DND-41 (cell line): ENCODE results near the gene ATP2A3.

Experiments
- ATAC-seq: fragments of 200-7000 bp; cut with Tn5 transposase; 3 replicates; pipeline ENCODE4 v1.9.1; 2021; ENCODE audit warnings: low read depth; ENCODE audit not compliant: insufficient read depth
- DNase-seq: peaks from one replicate; pipeline ENCODE4 v3.0.0-alpha.2; 2020
- H2AFZ ChIP-seq: 2 replicates; pipeline ENCODE4 v1.6.0; 2012; ENCODE audit warnings: low read depth, low read length
- H3K27ac ChIP-seq: 2 replicates; pipeline ENCODE4 v1.5.1; 2012; ENCODE audit warnings: low read length, inconsistent platforms
- H3K27me3 ChIP-seq: fragments of 200-600 bp; sonication (generic); 2 replicates; pipeline ENCODE4 v1.6.0; 2012; ENCODE audit warnings: low read length, mild to moderate bottlenecking, inconsistent platforms; ENCODE audit not compliant: insufficient read depth, poor library complexity
- H3K36me3 ChIP-seq: 2 replicates; pipeline ENCODE4 v1.5.1; 2012; ENCODE audit warnings: low read length, inconsistent platforms; ENCODE audit not compliant: insufficient read depth
- H3K4me1 ChIP-seq: 2 replicates; pipeline ENCODE4 v1.5.1; 2012; ENCODE audit warnings: mild to moderate bottlenecking, low read length; ENCODE audit not compliant: insufficient read depth
- H3K4me2 ChIP-seq: 2 replicates; pipeline ENCODE4 v1.6.0; 2012; ENCODE audit warnings: mild to moderate bottlenecking, moderate library complexity, low read length, inconsistent platforms; ENCODE audit not compliant: insufficient read depth
- H3K4me3 ChIP-seq, 2 experiments: fragments of 200-600 bp in 1 of 2; shearing (Covaris generic) in 1 of 2; 2 replicates each; pipeline ENCODE4 v1.5.1; 2012 to 2016; ENCODE audit warnings: inconsistent platforms in 2 of 2, low read length in 2 of 2, mild to moderate bottlenecking in 2 of 2, low read depth in 1 of 2, moderate library complexity in 1 of 2
- H3K79me2 ChIP-seq: 2 replicates; pipeline ENCODE4 v1.6.0; 2012; ENCODE audit warnings: low read length, inconsistent platforms; ENCODE audit not compliant: insufficient read depth
- H3K9ac ChIP-seq: 2 replicates; pipeline ENCODE4 v1.6.0; 2012; ENCODE audit warnings: low read depth, mild to moderate bottlenecking, inconsistent platforms, low read length, moderate library complexity
- H3K9me3 ChIP-seq: 2 replicates; pipeline ENCODE4 v1.5.1; 2012; ENCODE audit warnings: low read length, moderate library complexity, mild to moderate bottlenecking, inconsistent platforms; ENCODE audit not compliant: insufficient read depth, severe bottlenecking
- H4K20me1 ChIP-seq: 2 replicates; pipeline ENCODE4 v1.6.0; 2012; ENCODE audit warnings: low read length; ENCODE audit not compliant: insufficient read depth
- EZH2 ChIP-seq: IDR thresholded peaks from 3 replicates; pipeline ENCODE4 v1.6.1; 2012; ENCODE audit warnings: borderline replicate concordance, low read depth, mild to moderate bottlenecking, moderate library complexity, low read length, inconsistent platforms; ENCODE audit not compliant: severe bottlenecking
- TF ChIP-seq, protein P1 (sequence below): IDR thresholded peaks from 2 replicates; pipeline ENCODE4 v1.5.1; 2012; ENCODE audit warnings: borderline replicate concordance, low read length, moderate library complexity, mild to moderate bottlenecking; ENCODE audit not compliant: poor library complexity, severe bottlenecking; ENCODE audit errors: extremely low read depth

ATP2A3 gene

DNA sequence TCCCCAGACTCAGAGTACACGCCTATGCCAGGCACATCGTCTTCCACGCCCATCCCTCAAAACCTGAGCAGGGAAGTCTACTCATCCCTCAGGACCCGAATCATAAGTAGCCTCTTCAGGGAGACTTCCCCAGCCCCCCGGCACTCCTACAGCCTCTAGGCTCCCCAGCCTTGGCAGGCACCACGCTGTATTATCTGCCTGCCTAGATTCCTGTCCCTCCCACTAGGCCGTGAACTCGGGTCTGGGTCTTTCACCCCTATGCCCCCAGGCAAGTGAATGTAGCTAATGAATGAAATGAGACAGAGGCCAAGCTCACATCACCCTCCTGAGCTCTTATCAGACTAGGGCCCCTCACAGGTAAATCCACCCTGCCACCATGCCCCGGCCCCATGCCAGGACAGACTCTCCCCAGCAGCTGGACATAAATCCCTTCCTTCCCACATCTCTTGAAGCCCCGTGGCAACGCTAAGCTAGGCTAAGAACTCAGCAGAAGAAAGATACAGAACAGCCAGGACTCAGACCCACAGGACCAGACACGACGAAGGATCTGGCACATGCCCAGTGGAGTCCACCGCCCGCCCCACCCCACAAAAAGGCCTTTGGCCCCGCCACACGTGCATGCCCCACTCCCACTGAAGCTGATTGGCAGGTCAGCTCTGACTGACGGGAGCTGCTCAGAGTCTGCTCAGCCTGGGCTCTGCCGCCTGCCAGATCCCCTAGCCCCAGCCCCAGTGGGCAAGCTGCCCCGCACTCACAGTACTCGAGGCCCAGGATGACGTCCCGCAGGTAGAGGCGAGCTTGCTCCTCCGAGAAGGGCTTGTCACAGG is 84.4 kb downstream of the ATP2A3 start:
- Histone ChIP-seq H3K79me2 (no peaks in the 10 kb centered on the region), H3K27me3 (no peaks in the 10 kb centered on the region), H4K20me1 (no peaks in the 10 kb centered on the region; the same call in 1 of the 2 replicates), H3K9ac (no peak overlapping the region), H3K4me1 (no peaks in the 10 kb centered on the region), H3K4me3 (no peak overlapping the region), H3K4me2 (no peak overlapping the region), H2AFZ (no peak overlapping the region), H3K36me3 (no peaks in the 10 kb centered on the region), H3K27ac (no peak overlapping the region), H3K9me3 (no peaks in the 10 kb centered on the region)
- DNase-seq (no peak), ATAC-seq (no peak)
- TF ChIP-seq EZH2: no peak
- TF ChIP-seq, protein P1, sequence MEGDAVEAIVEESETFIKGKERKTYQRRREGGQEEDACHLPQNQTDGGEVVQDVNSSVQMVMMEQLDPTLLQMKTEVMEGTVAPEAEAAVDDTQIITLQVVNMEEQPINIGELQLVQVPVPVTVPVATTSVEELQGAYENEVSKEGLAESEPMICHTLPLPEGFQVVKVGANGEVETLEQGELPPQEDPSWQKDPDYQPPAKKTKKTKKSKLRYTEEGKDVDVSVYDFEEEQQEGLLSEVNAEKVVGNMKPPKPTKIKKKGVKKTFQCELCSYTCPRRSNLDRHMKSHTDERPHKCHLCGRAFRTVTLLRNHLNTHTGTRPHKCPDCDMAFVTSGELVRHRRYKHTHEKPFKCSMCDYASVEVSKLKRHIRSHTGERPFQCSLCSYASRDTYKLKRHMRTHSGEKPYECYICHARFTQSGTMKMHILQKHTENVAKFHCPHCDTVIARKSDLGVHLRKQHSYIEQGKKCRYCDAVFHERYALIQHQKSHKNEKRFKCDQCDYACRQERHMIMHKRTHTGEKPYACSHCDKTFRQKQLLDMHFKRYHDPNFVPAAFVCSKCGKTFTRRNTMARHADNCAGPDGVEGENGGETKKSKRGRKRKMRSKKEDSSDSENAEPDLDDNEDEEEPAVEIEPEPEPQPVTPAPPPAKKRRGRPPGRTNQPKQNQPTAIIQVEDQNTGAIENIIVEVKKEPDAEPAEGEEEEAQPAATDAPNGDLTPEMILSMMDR: no peak

DNA sequence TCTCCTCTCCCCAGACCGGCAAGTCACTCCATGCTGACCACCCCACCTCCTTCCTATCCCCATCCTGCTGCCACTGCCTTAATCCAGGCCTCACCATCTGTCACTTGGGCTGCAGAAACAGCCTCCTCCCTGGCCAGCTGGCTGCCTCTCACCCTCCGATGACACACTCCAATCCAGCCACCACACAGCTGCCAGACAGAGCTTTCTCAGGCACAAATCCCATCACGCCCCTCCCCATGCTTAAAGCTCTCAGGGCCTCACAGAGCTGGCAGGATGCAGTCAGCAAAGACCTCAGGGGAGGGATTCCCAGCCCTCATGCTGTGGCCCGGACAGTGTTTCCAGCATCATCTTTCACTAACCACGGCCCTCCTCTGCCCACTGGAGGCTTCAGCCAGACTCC is 85.1 kb downstream of the ATP2A3 start:
- no peak for DNase-seq
- Histone ChIP-seq H3K4me3 (no peak overlapping the region), H4K20me1 (no peaks in the 10 kb centered on the region; the same call in 1 of the 2 replicates), H3K36me3 (no peaks in the 10 kb centered on the region), H2AFZ (no peak overlapping the region), H3K27ac (no peak overlapping the region), H3K4me2 (no peak overlapping the region), H3K4me1 (no peaks in the 10 kb centered on the region), H3K9ac (no peak overlapping the region), H3K27me3 (no peaks in the 10 kb centered on the region), H3K9me3 (no peaks in the 10 kb centered on the region), H3K79me2 (no peaks in the 10 kb centered on the region)
- ATAC-seq: 0 out of 3 replicates have a peak, but pooled peaks have one; percentile 29
- TF ChIP-seq, protein P1: no peak
- TF ChIP-seq EZH2: no peak

DNA sequence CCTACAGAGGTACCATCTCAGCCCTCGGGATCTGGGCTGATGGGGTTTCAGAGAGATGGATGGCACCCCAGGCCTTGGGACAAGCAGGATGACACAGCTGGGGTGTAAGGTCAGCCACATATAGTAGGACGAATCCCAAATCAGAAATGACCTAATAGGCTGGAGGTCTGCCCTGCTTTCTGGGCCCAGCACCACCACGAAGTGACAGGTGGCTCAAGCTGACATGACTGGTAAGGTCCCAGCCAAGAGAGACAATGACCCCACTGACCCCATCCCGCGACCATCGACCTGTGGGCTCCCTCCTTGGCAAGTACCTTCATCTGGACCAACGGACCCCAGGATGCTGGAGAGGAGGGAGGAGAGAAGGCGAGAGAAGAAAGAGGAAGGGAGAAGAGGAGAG is 87.0 kb downstream of the ATP2A3 start:
- Histone ChIP-seq H2AFZ (no peak overlapping the region), H3K27me3 (no peaks in the 10 kb centered on the region), H4K20me1 (no peaks in the 10 kb centered on the region), H3K36me3 (peaks cover 4% of the 10 kb centered on the region; the same call in 1 of the 2 replicates), H3K4me2 (no peak overlapping the region), H3K27ac (no peak overlapping the region), H3K4me3 (no peak overlapping the region), H3K9ac (no peak overlapping the region), H3K9me3 (no peaks in the 10 kb centered on the region), H3K79me2 (no peaks in the 10 kb centered on the region), H3K4me1 (no peaks in the 10 kb centered on the region)
- TF ChIP-seq EZH2: no peak
- TF ChIP-seq, protein P1: no peak
- DNase-seq: no peak
- ATAC-seq: no peak
